Panc1 (cell line): ENCODE results near the gene FARP1. TPM values are rescaled to one million over a fixed set of nuclear protein-coding genes. Genes with fewer than 3 reads are reported as not detected.

Source experiments
- ATAC-seq: fragments of 200-7000 bp; cut with Tn5 transposase; 2 replicates; pipeline ENCODE4 v1.9.1; 2020; ENCODE audit warnings: mild to moderate bottlenecking, moderate library complexity
- BruUV-seq: library from RNA; stranded (reverse); fragments of 400-500 nt; replicated peaks from 2 replicates; lab custom pipeline; 2021; lab: Mats Ljungman, UMichigan
- CTCF ChIA-PET: fragments of 300-600 bp; sonication (Branson Sonifier 250); formaldehyde crosslinking; loops from one replicate; lab custom pipeline; 2022; ENCODE audit warnings: antibody characterized with exemption; lab: Charles Lee
- POLR2A ChIA-PET: fragments of 300-600 bp; sonication (Branson Sonifier 250); formaldehyde crosslinking; loops from one replicate; lab custom pipeline; 2022; ENCODE audit warnings: antibody characterized with exemption; lab: Charles Lee
- DNase-seq: peaks from one replicate; pipeline ENCODE4 v3.0.0-alpha.2; 2010; ENCODE audit warnings: low read depth, low spot score
- H3K27ac ChIP-seq: 2 replicates; pipeline ENCODE4 v1.5.1; 2011; ENCODE audit warnings: mild to moderate bottlenecking, low read length, inconsistent platforms
- H3K27me3 ChIP-seq: fragments of 200-500 bp; sonication (Bioruptor generic); 2 replicates; pipeline ENCODE4 v1.6.0; 2014; ENCODE audit warnings: low read length, inconsistent platforms; ENCODE audit not compliant: control insufficient read depth, insufficient read depth
- H3K36me3 ChIP-seq: fragments of 200-500 bp; sonication (Bioruptor generic); 2 replicates; pipeline ENCODE4 v1.5.1; 2014; ENCODE audit warnings: inconsistent platforms, mild to moderate bottlenecking, low read length, moderate library complexity; ENCODE audit not compliant: control insufficient read depth, insufficient read depth
- H3K4me1 ChIP-seq: 2 replicates; pipeline ENCODE4 v1.5.1; 2011; ENCODE audit warnings: inconsistent platforms, mild to moderate bottlenecking, low read length, moderate library complexity; ENCODE audit not compliant: control insufficient read depth, insufficient read depth
- H3K4me3 ChIP-seq, 2 experiments: 2 replicates each; pipeline ENCODE4 v1.5.1; 2011 to 2012; ENCODE audit warnings: low read depth in 2 of 2, low read length in 2 of 2, mild to moderate bottlenecking in 2 of 2, inconsistent platforms in 1 of 2, moderate library complexity in 1 of 2
- H3K9me3 ChIP-seq: fragments of 200-500 bp; sonication (Bioruptor generic); 2 replicates; pipeline ENCODE4 v1.5.1; 2014; ENCODE audit warnings: low read depth, mild to moderate bottlenecking, inconsistent platforms, low read length, moderate library complexity; ENCODE audit not compliant: control insufficient read depth, insufficient read depth
- POLR2AphosphoS5 ChIP-seq: IDR thresholded peaks from 2 replicates; pipeline ENCODE4 v1.6.1; 2012; ENCODE audit warnings: mild to moderate bottlenecking, low read depth, low read length, moderate library complexity
- SIN3A ChIP-seq: IDR thresholded peaks from 2 replicates; pipeline ENCODE4 v1.6.1; 2012; ENCODE audit warnings: low read depth, mild to moderate bottlenecking, low read length, moderate library complexity, borderline replicate concordance; ENCODE audit not compliant: insufficient read depth
- TCF7L2 ChIP-seq: IDR thresholded peaks from 2 replicates; pipeline ENCODE4 v1.6.1; 2011; ENCODE audit warnings: mild to moderate bottlenecking, low read depth, low read length, inconsistent platforms
- in situ Hi-C: cut with HindIII; loops from 2 replicates; pipeline ENCODE4 v1.10.0; 2016; ENCODE audit warnings: low sequenced_read_pairs, low pct_unique_long_range_greater_than_20kb
- intact Hi-C: fragments of 100-400 bp; cut with micrococcal nuclease; formaldehyde crosslinking; loops from one replicate; pipeline ENCODE4 v1.10.0; 2022; ENCODE audit not compliant: unreplicated experiment
- total RNA-seq: library from RNA; stranded (reverse); gene quantifications from one replicate; pipeline ENCODE4 v1.2.1, GENCODE V29; 2021; ENCODE audit not compliant: unreplicated experiment
- TF ChIP-seq, protein P1 (sequence below): fragments of 450-650 bp; IDR thresholded peaks from 2 replicates; pipeline ENCODE4 v1.5.1; 2017; ENCODE audit warnings: mild to moderate bottlenecking
- TF ChIP-seq, protein P2 (sequence below), 2 experiments: IDR thresholded peaks; 2 replicates each; pipeline ENCODE4 v1.6.1; 2011 to 2012; ENCODE audit warnings: low read depth in 2 of 2, control low read depth in 1 of 2, low read length in 1 of 2, mild to moderate bottlenecking in 1 of 2, moderate library complexity in 1 of 2; ENCODE audit not compliant: insufficient read depth in 1 of 2

Gene FARP1
- total RNA-seq, 1 experiment from 2014 or later: 61.9 TPM

DNA sequence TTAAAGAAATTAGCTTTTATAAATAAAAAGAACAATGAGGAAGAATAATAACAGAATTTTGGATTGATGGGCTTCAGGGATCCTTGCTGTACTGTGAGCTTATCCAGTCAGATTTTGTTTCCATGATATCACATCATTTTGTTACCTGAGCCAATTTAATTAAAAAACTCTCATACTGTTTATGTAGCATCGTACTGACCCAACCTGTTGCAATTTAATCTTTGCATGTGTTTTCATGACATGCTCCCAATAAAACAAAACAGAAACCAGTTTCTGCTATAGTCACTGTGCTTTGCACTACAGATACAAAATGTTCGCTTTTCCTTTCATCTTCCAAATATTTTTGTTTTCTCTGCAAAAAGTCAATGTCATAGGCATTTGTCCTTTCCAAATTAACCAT is 143.9 kb downstream of the FARP1 start:
- no peak overlapping the region for H3K27ac ChIP-seq
- no peaks in the 10 kb centered on the region for H3K36me3 ChIP-seq
- H3K4me1 ChIP-seq: no peaks in the 10 kb centered on the region
- no peak overlapping the region for H3K4me3 ChIP-seq
- no peaks in the 10 kb centered on the region for H3K27me3 ChIP-seq
- intact Hi-C loops: no loop called here
- ChIA-PET POLR2A (no interaction called here), CTCF (interaction anchor here (0.6 kb wide), 1 partner anchor 128 kb away, joined by 8 read pairs; no protein-coding TSS in a partner anchor)
- TF ChIP-seq TCF7L2 (no peak), SIN3A (no peak), POLR2AphosphoS5 (no peak)
- TF ChIP-seq, protein P1, sequence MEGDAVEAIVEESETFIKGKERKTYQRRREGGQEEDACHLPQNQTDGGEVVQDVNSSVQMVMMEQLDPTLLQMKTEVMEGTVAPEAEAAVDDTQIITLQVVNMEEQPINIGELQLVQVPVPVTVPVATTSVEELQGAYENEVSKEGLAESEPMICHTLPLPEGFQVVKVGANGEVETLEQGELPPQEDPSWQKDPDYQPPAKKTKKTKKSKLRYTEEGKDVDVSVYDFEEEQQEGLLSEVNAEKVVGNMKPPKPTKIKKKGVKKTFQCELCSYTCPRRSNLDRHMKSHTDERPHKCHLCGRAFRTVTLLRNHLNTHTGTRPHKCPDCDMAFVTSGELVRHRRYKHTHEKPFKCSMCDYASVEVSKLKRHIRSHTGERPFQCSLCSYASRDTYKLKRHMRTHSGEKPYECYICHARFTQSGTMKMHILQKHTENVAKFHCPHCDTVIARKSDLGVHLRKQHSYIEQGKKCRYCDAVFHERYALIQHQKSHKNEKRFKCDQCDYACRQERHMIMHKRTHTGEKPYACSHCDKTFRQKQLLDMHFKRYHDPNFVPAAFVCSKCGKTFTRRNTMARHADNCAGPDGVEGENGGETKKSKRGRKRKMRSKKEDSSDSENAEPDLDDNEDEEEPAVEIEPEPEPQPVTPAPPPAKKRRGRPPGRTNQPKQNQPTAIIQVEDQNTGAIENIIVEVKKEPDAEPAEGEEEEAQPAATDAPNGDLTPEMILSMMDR: no peak
- TF ChIP-seq, protein P2, sequence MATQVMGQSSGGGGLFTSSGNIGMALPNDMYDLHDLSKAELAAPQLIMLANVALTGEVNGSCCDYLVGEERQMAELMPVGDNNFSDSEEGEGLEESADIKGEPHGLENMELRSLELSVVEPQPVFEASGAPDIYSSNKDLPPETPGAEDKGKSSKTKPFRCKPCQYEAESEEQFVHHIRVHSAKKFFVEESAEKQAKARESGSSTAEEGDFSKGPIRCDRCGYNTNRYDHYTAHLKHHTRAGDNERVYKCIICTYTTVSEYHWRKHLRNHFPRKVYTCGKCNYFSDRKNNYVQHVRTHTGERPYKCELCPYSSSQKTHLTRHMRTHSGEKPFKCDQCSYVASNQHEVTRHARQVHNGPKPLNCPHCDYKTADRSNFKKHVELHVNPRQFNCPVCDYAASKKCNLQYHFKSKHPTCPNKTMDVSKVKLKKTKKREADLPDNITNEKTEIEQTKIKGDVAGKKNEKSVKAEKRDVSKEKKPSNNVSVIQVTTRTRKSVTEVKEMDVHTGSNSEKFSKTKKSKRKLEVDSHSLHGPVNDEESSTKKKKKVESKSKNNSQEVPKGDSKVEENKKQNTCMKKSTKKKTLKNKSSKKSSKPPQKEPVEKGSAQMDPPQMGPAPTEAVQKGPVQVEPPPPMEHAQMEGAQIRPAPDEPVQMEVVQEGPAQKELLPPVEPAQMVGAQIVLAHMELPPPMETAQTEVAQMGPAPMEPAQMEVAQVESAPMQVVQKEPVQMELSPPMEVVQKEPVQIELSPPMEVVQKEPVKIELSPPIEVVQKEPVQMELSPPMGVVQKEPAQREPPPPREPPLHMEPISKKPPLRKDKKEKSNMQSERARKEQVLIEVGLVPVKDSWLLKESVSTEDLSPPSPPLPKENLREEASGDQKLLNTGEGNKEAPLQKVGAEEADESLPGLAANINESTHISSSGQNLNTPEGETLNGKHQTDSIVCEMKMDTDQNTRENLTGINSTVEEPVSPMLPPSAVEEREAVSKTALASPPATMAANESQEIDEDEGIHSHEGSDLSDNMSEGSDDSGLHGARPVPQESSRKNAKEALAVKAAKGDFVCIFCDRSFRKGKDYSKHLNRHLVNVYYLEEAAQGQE (IDR thresholded peaks at IDR 0.05; ENCODE audit: insufficient read depth in 1 of 2, low read depth in 2 of 2, low read length in 1 of 2): no peak
- in situ Hi-C loops: no loop called here
- BruUV-seq: no TSS peak
- no peak for DNase-seq
- no peak for ATAC-seq
- no peaks in the 10 kb centered on the region for H3K9me3 ChIP-seq

DNA sequence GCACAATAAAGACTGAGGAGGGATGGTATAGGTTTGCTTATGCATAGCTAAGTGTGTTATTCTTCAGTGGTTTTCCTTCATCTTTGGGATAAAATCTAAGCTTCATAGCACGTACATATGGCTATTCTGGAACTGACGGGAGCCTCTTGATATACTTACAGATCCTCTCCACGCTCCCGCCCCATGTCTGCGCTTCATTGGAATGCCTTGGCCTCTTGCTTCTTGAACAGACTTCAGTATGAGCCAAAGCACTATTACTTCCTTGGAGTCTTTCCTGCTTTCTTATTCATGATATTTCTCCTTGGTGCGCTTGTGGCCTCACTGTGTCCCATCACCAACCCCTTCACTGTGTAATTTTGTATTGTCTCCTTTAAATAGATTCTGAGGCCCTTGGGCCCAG is 145.3 kb downstream of the FARP1 start:
- Histone ChIP-seq H3K4me1 (no peaks in the 10 kb centered on the region; the same call in 1 of the 2 replicates), H3K4me3 (no peak overlapping the region), H3K27me3 (no peaks in the 10 kb centered on the region), H3K27ac (no peak overlapping the region), H3K36me3 (no peaks in the 10 kb centered on the region), H3K9me3 (no peaks in the 10 kb centered on the region)
- intact Hi-C loops: no loop called here
- in situ Hi-C loops: no loop called here
- POLR2A ChIA-PET: no interaction called here
- CTCF ChIA-PET: no interaction called here
- ATAC-seq: no peak
- BruUV-seq: no TSS peak
- TF ChIP-seq SIN3A (no peak), POLR2AphosphoS5 (no peak), TCF7L2 (no peak)
- TF ChIP-seq, protein P1: no peak
- TF ChIP-seq, protein P2 (IDR thresholded peaks at IDR 0.05; ENCODE audit: insufficient read depth in 1 of 2, low read depth in 2 of 2, low read length in 1 of 2): no peak
- no peak for DNase-seq
